HG02981 (cell line): Measurements from ENCODE around the gene ESRP2.

Source experiments
- ATAC-seq: cut with Tn5 transposase; IDR thresholded peaks from one replicate; pipeline ENCODE4 v1.9.1; 2021; ENCODE audit warnings: mild to moderate bottlenecking, moderate library complexity; ENCODE audit not compliant: unreplicated experiment

ESRP2 gene

GRCh38 chr16:68242926-68243858, 7.3 kb upstream of the ESRP2 start:
- ATAC-seq: no peak

DNA sequence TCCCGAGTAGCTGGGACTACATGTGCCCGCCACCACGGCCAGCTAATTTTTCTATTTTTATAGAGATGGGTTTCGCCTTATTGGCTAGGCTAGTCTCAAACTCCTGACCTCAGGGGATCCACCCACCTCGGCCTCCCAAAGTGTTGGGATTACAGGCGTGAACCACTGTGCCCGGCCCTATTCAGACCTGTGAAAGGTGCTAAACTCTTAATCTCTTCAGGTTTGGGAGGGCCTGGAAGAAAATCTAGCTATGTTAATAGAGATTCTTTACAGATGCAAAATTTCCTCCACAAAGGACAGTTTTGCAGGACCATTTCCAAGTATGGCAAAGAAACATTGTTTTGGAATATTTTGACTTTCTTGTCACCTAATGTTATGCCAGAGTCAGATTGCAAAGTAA, 6.2 kb upstream of the ESRP2 start:
- ATAC-seq: no peak

GRCh38 chr16:68238029-68238345, 2.1 kb upstream of the ESRP2 start:
- no peak for ATAC-seq

- peak; percentile 79 for ATAC-seq
These were observed 1.5 kb upstream of the ESRP2 start for GRCh38 chr16:68237243-68238028.

- ATAC-seq: no peak
These were observed 907 bp upstream of the ESRP2 start for GRCh38 chr16:68236826-68237242.

GRCh38 chr16:68236137-68236825, 354 bp upstream of the ESRP2 start:
- ATAC-seq: no peak

DNA sequence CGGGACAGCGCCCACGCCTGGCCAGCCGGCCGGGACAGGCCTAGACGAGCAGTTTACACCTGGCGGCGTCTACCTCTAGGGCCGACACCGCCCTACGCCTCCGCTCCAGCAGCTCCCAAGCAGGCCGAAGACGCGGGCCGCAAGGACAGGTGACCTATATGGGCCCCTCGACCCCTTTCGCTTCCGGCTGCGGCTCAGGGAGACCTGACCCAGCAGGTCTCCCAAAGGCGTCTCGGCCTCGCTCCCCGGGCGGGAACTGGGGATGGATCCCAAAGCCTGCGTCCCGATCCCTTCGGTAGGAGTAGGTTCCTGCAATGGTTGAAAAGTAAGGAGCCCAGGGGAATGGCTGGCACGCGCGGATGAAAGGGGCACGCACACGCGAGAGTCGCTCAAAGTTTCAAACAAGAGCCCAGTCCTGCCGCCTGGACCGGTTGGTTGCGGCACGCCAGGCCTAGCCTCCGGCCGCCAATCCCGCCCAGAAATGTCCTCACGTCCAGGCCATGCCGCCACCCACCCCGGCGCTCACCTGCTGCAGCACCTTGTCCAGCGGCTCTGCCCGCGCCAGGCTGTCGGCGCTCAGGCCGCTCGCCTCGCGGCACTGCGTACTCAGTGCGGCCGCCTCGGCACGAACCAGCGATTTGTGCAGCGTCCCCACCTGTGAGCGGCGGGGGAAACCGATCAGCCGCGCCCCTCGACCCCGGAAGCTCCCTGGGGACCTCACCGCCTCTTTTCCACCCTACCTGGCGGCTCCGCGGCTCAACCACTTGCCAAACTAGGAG, 630 bp downstream of the ESRP2 start:
- no peak for ATAC-seq

- no peak for ATAC-seq
These were observed 1.5 kb downstream of the ESRP2 start for GRCh38 chr16:68234188-68235107.

DNA sequence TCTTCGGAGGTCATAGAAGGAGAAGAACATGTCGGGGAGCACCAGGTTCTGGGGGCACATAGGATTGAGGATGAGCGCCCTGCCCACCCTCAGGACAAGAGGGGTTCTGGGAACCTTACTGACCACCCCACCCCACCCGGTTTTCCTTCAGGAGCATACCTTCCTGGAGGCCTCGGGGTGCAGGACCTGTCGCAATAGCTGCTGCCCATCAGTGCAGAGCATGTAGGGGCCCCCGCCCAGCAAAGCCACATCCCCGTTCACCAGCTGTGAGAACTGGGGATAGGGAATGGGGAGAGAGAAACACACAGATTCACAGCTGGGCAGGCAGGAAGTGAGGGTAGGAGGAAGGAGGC, 2.1 kb downstream of the ESRP2 start:
- ATAC-seq: no peak

- no peak for ATAC-seq
These were observed 2.7 kb downstream of the ESRP2 start for GRCh38 chr16:68233085-68233834.

- ATAC-seq: no peak
These were observed 3.6 kb downstream of the ESRP2 start for GRCh38 chr16:68232335-68232734.

- ATAC-seq: no peak
These were observed 4.4 kb downstream of the ESRP2 start for GRCh38 chr16:68231384-68232136.

GRCh38 chr16:68230956-68231355, 5.0 kb downstream of the ESRP2 start:
- ATAC-seq: no peak

- ATAC-seq: no peak
These were observed 5.8 kb downstream of the ESRP2 start for GRCh38 chr16:68230176-68230571.

- ATAC-seq: no peak
These were observed 6.3 kb downstream of the ESRP2 start for GRCh38 chr16:68229431-68230175.

- ATAC-seq: no peak
These were observed 7.3 kb downstream of the ESRP2 start for GRCh38 chr16:68228652-68229051.

GRCh38 chr16:68227850-68228553, 7.9 kb downstream of the ESRP2 start:
- ATAC-seq: no peak
